Measurements from ENCODE around the gene PPP1R26. TPM values are rescaled to one million over a fixed set of nuclear protein-coding genes. Genes with fewer than 3 reads are reported as not detected.

PPP1R26 gene
- total and polyA plus RNA-seq, 2 of the 13 experiments (the other 11 are each of a cell fraction or from before 2014, with no cell fraction given), result 8.6 to 11.6 TPM

DNA sequence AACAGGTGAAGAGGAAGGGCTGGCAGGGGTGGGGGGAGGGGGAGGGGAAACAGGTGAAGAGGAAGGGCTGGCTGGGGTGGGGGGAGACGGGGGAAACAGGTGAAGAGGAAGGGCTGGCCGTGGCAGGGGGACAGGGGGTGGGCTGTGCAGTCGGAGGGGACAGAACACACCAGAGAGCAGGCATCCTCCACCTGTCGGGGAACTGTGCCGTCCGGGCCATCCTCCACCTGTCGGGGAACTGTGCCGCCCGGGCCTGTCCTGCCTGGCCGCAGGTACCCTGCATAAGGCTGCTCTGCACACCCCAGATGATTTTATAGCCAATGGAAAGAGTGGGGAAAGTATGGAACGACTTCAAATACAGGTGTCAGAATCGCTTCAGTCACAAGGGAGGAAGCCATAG is 32.5 kb upstream of the PPP1R26 start:
- Histone ChIP-seq H3K4me3 (replicated peaks in 1 of 3; ENCODE audit: insufficient read depth in 1 of 3, low read depth in 2 of 3, low read length in 3 of 3) (no peak overlapping the region), H3K36me3 (replicated peaks in 1 of 2; ENCODE audit: control insufficient read depth in 1 of 2, insufficient read depth in 2 of 2, low read length in 2 of 2) (no peaks in the 10 kb centered on the region), H3K4me2 (ENCODE audit: low read depth, low read length) (no peak overlapping the region), H3K27me3 (ENCODE audit: control insufficient read depth in 1 of 2, insufficient read depth in 2 of 2, low read length in 2 of 2) (peaks cover 1 to 30% of the 10 kb centered on the region in 2 experiments; a peak in 2 of 5 replicates), H3K9me3 (ENCODE audit: low read length) (no peaks in the 10 kb centered on the region), H4K20me1 (ENCODE audit: insufficient read depth, low read length) (no peaks in the 10 kb centered on the region), H3K79me2 (ENCODE audit: insufficient read depth, low read length) (no peaks in the 10 kb centered on the region), H3K9ac (ENCODE audit: insufficient read depth, low read depth, low read length) (no peak overlapping the region), H2AFZ (ENCODE audit: low read length) (no peak overlapping the region), H3K4me1 (ENCODE audit: insufficient read depth, low read length) (no peaks in the 10 kb centered on the region), H3K27ac (ENCODE audit: extremely low read length, insufficient read depth, low read length) (no peak overlapping the region)
- ChIA-PET POLR2A (no interaction called here), CTCF (ENCODE audit: low intra/inter-chr PET ratio, low total read pairs) (no interaction called here)
- ATAC-seq (no peak), FAIRE-seq (no peak), DNase-seq (ENCODE audit: low spot score) (no peak)
- intact Hi-C loops (cut with micrococcal nuclease; ENCODE audit: unreplicated experiment), result no loop called here
- no TSS peak for BruUV-seq (replicated peaks)
- TF ChIP-seq, protein P1, sequence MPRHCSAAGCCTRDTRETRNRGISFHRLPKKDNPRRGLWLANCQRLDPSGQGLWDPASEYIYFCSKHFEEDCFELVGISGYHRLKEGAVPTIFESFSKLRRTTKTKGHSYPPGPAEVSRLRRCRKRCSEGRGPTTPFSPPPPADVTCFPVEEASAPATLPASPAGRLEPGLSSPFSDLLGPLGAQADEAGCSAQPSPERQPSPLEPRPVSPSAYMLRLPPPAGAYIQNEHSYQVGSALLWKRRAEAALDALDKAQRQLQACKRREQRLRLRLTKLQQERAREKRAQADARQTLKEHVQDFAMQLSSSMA (CRISPR knock-in tag; IDR thresholded peaks at IDR 0.05), result no peak
- TF ChIP-seq PHF5A (CRISPR knock-in tag; IDR thresholded peaks at IDR 0.05; ENCODE audit: low read depth, unreplicated experiment) (no peak), SAFB2 (CRISPR knock-in tag; IDR thresholded peaks at IDR 0.05; ENCODE audit: borderline replicate concordance, low read depth) (no peak)
- TF ChIP-seq, protein P2, sequence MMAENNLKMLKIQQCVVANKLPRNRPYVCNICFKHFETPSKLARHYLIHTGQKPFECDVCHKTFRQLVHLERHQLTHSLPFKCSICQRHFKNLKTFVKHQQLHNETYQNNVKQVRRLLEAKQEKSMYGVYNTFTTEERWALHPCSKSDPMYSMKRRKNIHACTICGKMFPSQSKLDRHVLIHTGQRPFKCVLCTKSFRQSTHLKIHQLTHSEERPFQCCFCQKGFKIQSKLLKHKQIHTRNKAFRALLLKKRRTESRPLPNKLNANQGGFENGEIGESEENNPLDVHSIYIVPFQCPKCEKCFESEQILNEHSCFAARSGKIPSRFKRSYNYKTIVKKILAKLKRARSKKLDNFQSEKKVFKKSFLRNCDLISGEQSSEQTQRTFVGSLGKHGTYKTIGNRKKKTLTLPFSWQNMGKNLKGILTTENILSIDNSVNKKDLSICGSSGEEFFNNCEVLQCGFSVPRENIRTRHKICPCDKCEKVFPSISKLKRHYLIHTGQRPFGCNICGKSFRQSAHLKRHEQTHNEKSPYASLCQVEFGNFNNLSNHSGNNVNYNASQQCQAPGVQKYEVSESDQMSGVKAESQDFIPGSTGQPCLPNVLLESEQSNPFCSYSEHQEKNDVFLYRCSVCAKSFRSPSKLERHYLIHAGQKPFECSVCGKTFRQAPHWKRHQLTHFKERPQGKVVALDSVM (CRISPR knock-in tag; IDR thresholded peaks at IDR 0.05), result no peak
- in situ Hi-C loops (cut with HindIII; ENCODE audit: extremely low pct_ligation_motif_present, low pct_unique_long_range_greater_than_20kb), result no loop called here
- 33% methylated on average over 12 of the region's 12 CpGs for WGBS (ENCODE audit: low lambda C conversion rate)

DNA sequence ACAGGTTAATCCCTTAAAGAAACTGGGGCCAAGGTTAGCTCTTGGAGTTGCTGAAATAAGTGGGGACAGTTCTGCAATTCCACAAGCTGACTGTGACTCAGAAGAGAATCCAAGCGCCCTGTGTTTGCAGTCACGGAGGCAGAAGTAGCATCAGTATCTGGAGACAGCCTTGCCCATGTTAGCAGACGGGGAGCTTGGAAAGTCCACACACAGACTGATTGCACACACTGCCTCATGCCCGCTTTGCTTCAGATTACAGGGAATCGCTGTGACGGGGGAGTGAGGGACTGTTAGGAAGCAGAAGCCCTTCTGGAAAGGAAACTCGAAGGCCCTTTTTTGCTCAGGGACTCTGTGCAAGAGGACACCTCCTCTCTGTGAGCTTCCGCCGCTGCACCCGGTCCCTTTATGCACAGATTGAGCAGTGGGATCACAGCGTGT is 30.9 kb upstream of the PPP1R26 start:
- no peaks in the 10 kb centered on the region for H4K20me1 ChIP-seq (ENCODE audit: insufficient read depth, low read length)
- no peaks in the 10 kb centered on the region for H3K9me3 ChIP-seq (ENCODE audit: low read length)
- ChIA-PET CTCF (ENCODE audit: low intra/inter-chr PET ratio, low total read pairs) (no interaction called here), POLR2A (no interaction called here)
- H3K36me3 ChIP-seq (replicated peaks in 1 of 2; ENCODE audit: control insufficient read depth in 1 of 2, insufficient read depth in 2 of 2, low read length in 2 of 2), result no peaks in the 10 kb centered on the region
- 24% methylated on average over 8 of the region's 11 CpGs for WGBS (ENCODE audit: low lambda C conversion rate)
- no peaks in the 10 kb centered on the region for H3K79me2 ChIP-seq (ENCODE audit: insufficient read depth, low read length)
- H3K27ac ChIP-seq (ENCODE audit: extremely low read length, insufficient read depth, low read length), result no peak overlapping the region
- H2AFZ ChIP-seq (ENCODE audit: low read length), result no peak overlapping the region
- in situ Hi-C loops (cut with HindIII; ENCODE audit: extremely low pct_ligation_motif_present, low pct_unique_long_range_greater_than_20kb), result no loop called here
- H3K4me3 ChIP-seq (replicated peaks in 1 of 3; ENCODE audit: insufficient read depth in 1 of 3, low read depth in 2 of 3, low read length in 3 of 3), result no peak overlapping the region
- intact Hi-C loops (cut with micrococcal nuclease; ENCODE audit: unreplicated experiment), result no loop called here
- H3K4me2 ChIP-seq (ENCODE audit: low read depth, low read length), result no peak overlapping the region
- no peak overlapping the region for H3K9ac ChIP-seq (ENCODE audit: insufficient read depth, low read depth, low read length)
- no peak for FAIRE-seq
- H3K27me3 ChIP-seq (ENCODE audit: control insufficient read depth in 1 of 2, insufficient read depth in 2 of 2, low read length in 2 of 2), result peaks cover 1 to 25% of the 10 kb centered on the region in 2 experiments; a peak in 2 of 5 replicates
- no peaks in the 10 kb centered on the region for H3K4me1 ChIP-seq (ENCODE audit: insufficient read depth, low read length)
- no peak for DNase-seq (ENCODE audit: low spot score)
- no peak for ATAC-seq
- no TSS peak for BruUV-seq (replicated peaks)
- TF ChIP-seq ZNF234 (CRISPR knock-in tag; conservative IDR thresholded peaks at IDR 0.05), result no peak
- no peak for TF ChIP-seq ZNF768 (CRISPR knock-in tag; IDR thresholded peaks at IDR 0.05)
- TF ChIP-seq PAX8 (CRISPR knock-in tag; IDR thresholded peaks at IDR 0.05; ENCODE audit: borderline replicate concordance), result no peak
- TF ChIP-seq ZNF777 (CRISPR knock-in tag; IDR thresholded peaks at IDR 0.05), result no peak
- TF ChIP-seq TAF1 (CRISPR knock-in tag; IDR thresholded peaks at IDR 0.05), result no peak
- no peak for TF ChIP-seq RXRA (CRISPR knock-in tag; IDR thresholded peaks at IDR 0.05)
- no peak for TF ChIP-seq HDAC6 (IDR thresholded peaks at IDR 0.05; ENCODE audit: low read depth, low read length)
- no peak for TF ChIP-seq ZNF891 (CRISPR knock-in tag; IDR thresholded peaks at IDR 0.05)
- no peak for TF ChIP-seq ZNF441 (CRISPR knock-in tag; IDR thresholded peaks at IDR 0.05; ENCODE audit: borderline replicate concordance)
- no peak for TF ChIP-seq ZNF367 (CRISPR knock-in tag; IDR thresholded peaks at IDR 0.05; ENCODE audit: borderline replicate concordance)
- TF ChIP-seq DR1 (CRISPR knock-in tag; IDR thresholded peaks at IDR 0.05), result no peak
- TF ChIP-seq, protein P3, sequence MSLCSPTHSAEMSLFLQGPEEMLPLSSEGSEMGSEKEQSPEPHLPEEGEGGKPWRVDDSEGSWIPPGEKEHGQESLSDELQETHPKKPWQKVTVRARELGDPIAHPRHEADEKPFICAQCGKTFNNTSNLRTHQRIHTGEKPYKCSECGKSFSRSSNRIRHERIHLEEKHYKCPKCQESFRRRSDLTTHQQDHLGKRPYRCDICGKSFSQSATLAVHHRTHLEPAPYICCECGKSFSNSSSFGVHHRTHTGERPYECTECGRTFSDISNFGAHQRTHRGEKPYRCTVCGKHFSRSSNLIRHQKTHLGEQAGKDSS (CRISPR knock-in tag; IDR thresholded peaks at IDR 0.05; ENCODE audit: borderline replicate concordance, low read depth), result no peak
- TF ChIP-seq ZNF75D (CRISPR knock-in tag; IDR thresholded peaks at IDR 0.05; ENCODE audit: borderline replicate concordance), result no peak

All from HepG2 (cell line).